IPS-11a (cell line): Measurements from ENCODE around the gene SLC9A3.

ENCODE experiments used
- H3K4me3 ChIP-seq: one replicate; pipeline ENCODE4 v1.5.1; 2013; ENCODE audit warnings: low read depth, low read length, control low read depth

Gene SLC9A3

GRCh38 chr5:478369-478981 is 45.8 kb downstream of the SLC9A3 start:
- no peak overlapping the region for H3K4me3 ChIP-seq

- H3K4me3 ChIP-seq, result no peak overlapping the region
Observed at GRCh38 chr5:477871-478270, 46.4 kb downstream of the SLC9A3 start.

GRCh38 chr5:477247-477646 is 47.0 kb downstream of the SLC9A3 start:
- no peak overlapping the region for H3K4me3 ChIP-seq

GRCh38 chr5:476814-477175 is 47.5 kb downstream of the SLC9A3 start:
- H3K4me3 ChIP-seq, result no peak overlapping the region

- H3K4me3 ChIP-seq, result no peak overlapping the region
Observed at GRCh38 chr5:476102-476813, 48.0 kb downstream of the SLC9A3 start.

- H3K4me3 ChIP-seq, result no peak overlapping the region
Observed at GRCh38 chr5:475704-476101, 48.5 kb downstream of the SLC9A3 start.

GRCh38 chr5:474840-475661 is 49.2 kb downstream of the SLC9A3 start:
- peak overlapping the region; percentile 14 for H3K4me3 ChIP-seq

GRCh38 chr5:474232-474839 is 49.9 kb downstream of the SLC9A3 start:
- H3K4me3 ChIP-seq, result peak overlapping the region; percentile 48

- H3K4me3 ChIP-seq, result peak overlapping the region; percentile 48
Observed at GRCh38 chr5:473551-474192, 50.6 kb downstream of the SLC9A3 start.

- H3K4me3 ChIP-seq, result peak overlapping the region; percentile 48
Observed at GRCh38 chr5:472656-473550, 51.3 kb downstream of the SLC9A3 start.

- peak overlapping the region; percentile 38 for H3K4me3 ChIP-seq
Observed at GRCh38 chr5:472076-472655, 52.1 kb downstream of the SLC9A3 start.

GRCh38 chr5:471750-472058 is 52.5 kb downstream of the SLC9A3 start:
- H3K4me3 ChIP-seq, result no peak overlapping the region

- no peak overlapping the region for H3K4me3 ChIP-seq
Observed at GRCh38 chr5:470961-471749, 53.1 kb downstream of the SLC9A3 start.

GRCh38 chr5:469752-470483 is 54.3 kb downstream of the SLC9A3 start:
- no peak overlapping the region for H3K4me3 ChIP-seq

- H3K4me3 ChIP-seq, result no peak overlapping the region
Observed at GRCh38 chr5:468401-468800, 55.8 kb downstream of the SLC9A3 start.

GRCh38 chr5:466661-467310 is 57.5 kb downstream of the SLC9A3 start:
- no peak overlapping the region for H3K4me3 ChIP-seq

- no peak overlapping the region for H3K4me3 ChIP-seq
Observed at GRCh38 chr5:465591-466403, 58.5 kb downstream of the SLC9A3 start.
